WTC11 (cell line): Measurements from ENCODE around the gene PIP4K2A. TPM values are rescaled to one million over a fixed set of nuclear protein-coding genes. Genes with fewer than 3 reads are reported as not detected.

ENCODE experiments used
- ATAC-seq: fragments of 200-7000 bp; cut with Tn5 transposase; 2 replicates; pipeline ENCODE4 v1.10.0; 2021; ENCODE audit warnings: mild to moderate bottlenecking, moderate library complexity
- CTCF ChIA-PET: fragments of 300-600 bp; sonication (Branson Sonifier 250); formaldehyde crosslinking; loops from one replicate; lab custom pipeline; 2021; ENCODE audit warnings: antibody characterized with exemption; lab: Charles Lee
- POLR2A ChIA-PET: fragments of 350-600 bp; sonication (Branson Sonifier 250); formaldehyde crosslinking; loops from one replicate; lab custom pipeline; 2021; ENCODE audit warnings: antibody characterized with exemption; lab: Charles Lee
- DNase-seq: peaks from one replicate; pipeline ENCODE4 v3.0.0; 2021; ENCODE audit warnings: low spot score
- H3K27ac Mint-ChIP-seq: 2 replicates; pipeline ENCODE4 v1.8.0; 2021; ENCODE audit warnings: mixed read lengths
- H3K27me3 Mint-ChIP-seq: 2 replicates; pipeline ENCODE4 v1.8.0; 2021; ENCODE audit warnings: low read depth, mild to moderate bottlenecking, moderate library complexity, mixed read lengths
- H3K36me3 Mint-ChIP-seq: 2 replicates; pipeline ENCODE4 v1.8.0; 2021; ENCODE audit warnings: mixed read lengths
- H3K4me1 Mint-ChIP-seq: 2 replicates; pipeline ENCODE4 v1.8.0; 2022; ENCODE audit warnings: mixed read lengths
- H3K4me3 Mint-ChIP-seq: 2 replicates; pipeline ENCODE4 v1.8.0; 2021; ENCODE audit warnings: mild to moderate bottlenecking, moderate library complexity, mixed read lengths
- H3K9me3 Mint-ChIP-seq: 2 replicates; pipeline ENCODE4 v1.8.0; 2021; ENCODE audit warnings: mixed read lengths
- CREM ChIP-seq: sonication (generic); formaldehyde crosslinking; IDR thresholded peaks from 2 replicates; pipeline ENCODE4 v1.8.1; 2022; ENCODE audit warnings: mild to moderate bottlenecking, missing genetic modification reagents, moderate library complexity
- EMX1 ChIP-seq: fragments of 250-450 bp; sonication (Bioruptor Pico); IDR thresholded peaks from 2 replicates; pipeline ENCODE4 v1.8.0; 2021; ENCODE audit warnings: mild to moderate bottlenecking
- FOXP1 ChIP-seq: sonication (generic); formaldehyde crosslinking; IDR thresholded peaks from 2 replicates; pipeline ENCODE4 v1.8.0; 2022; ENCODE audit warnings: missing genetic modification reagents, mild to moderate bottlenecking, moderate library complexity, borderline replicate concordance
- HMGA2 ChIP-seq: fragments of 250-450 bp; sonication (Bioruptor Pico); IDR thresholded peaks from 2 replicates; pipeline ENCODE4 v1.4.0; 2021; ENCODE audit warnings: mild to moderate bottlenecking, moderate library complexity
- MYBL2 ChIP-seq: sonication (generic); formaldehyde crosslinking; IDR thresholded peaks from 2 replicates; pipeline ENCODE4 v1.8.1; 2023; ENCODE audit warnings: mild to moderate bottlenecking, moderate library complexity, missing genetic modification reagents
- NFE2L1 ChIP-seq: sonication (generic); formaldehyde crosslinking; IDR thresholded peaks from 2 replicates; pipeline ENCODE4 v1.8.1; 2023; ENCODE audit warnings: missing genetic modification reagents
- PRRX2 ChIP-seq: fragments of 250-450 bp; sonication (Bioruptor Pico); IDR thresholded peaks from 2 replicates; pipeline ENCODE4 v1.8.0; 2021; ENCODE audit warnings: mild to moderate bottlenecking
- RORB ChIP-seq: fragments of 250-450 bp; sonication (Bioruptor Pico); IDR thresholded peaks from 2 replicates; pipeline ENCODE4 v1.9.0; 2021; ENCODE audit warnings: mild to moderate bottlenecking
- SMAD3 ChIP-seq: sonication (generic); formaldehyde crosslinking; IDR thresholded peaks from 2 replicates; pipeline ENCODE4 v1.8.0; 2022; ENCODE audit warnings: missing genetic modification reagents, mild to moderate bottlenecking, borderline replicate concordance
- TCF7 ChIP-seq: sonication (generic); formaldehyde crosslinking; IDR thresholded peaks from 2 replicates; pipeline ENCODE4 v1.8.0; 2022; ENCODE audit warnings: mild to moderate bottlenecking, low read depth, missing genetic modification reagents, moderate library complexity
- ZNF416 ChIP-seq: fragments of 250-450 bp; sonication (Bioruptor Pico); IDR thresholded peaks from 2 replicates; pipeline ENCODE4 v1.9.0; 2021; ENCODE audit warnings: mild to moderate bottlenecking, inconsistent platforms
- ZNF423 ChIP-seq: fragments of 250-450 bp; sonication (Bioruptor Pico); IDR thresholded peaks from 2 replicates; pipeline ENCODE4 v2.1.2; 2022; ENCODE audit warnings: mild to moderate bottlenecking, moderate library complexity
- total RNA-seq: library from RNA; stranded (reverse); gene quantifications from 3 replicates; pipeline ENCODE4 v1.2.3, GENCODE V29; 2021
- TF ChIP-seq, protein P1 (sequence below): sonication (generic); formaldehyde crosslinking; IDR thresholded peaks from 2 replicates; pipeline ENCODE4 v1.8.0; 2022; ENCODE audit warnings: mild to moderate bottlenecking, missing genetic modification reagents
- TF ChIP-seq, protein P2 (sequence below): sonication (generic); formaldehyde crosslinking; IDR thresholded peaks from 2 replicates; pipeline ENCODE4 v1.8.1; 2023; ENCODE audit warnings: mild to moderate bottlenecking, missing genetic modification reagents
- TF ChIP-seq, protein P3 (sequence below): sonication (generic); formaldehyde crosslinking; IDR thresholded peaks from 2 replicates; pipeline ENCODE4 v1.8.0; 2022; ENCODE audit warnings: mild to moderate bottlenecking, missing genetic modification reagents
- TF ChIP-seq, protein P4 (sequence below): sonication (generic); formaldehyde crosslinking; IDR thresholded peaks from 2 replicates; pipeline ENCODE4 v1.8.0; 2023; ENCODE audit warnings: missing genetic modification reagents, mild to moderate bottlenecking, borderline replicate concordance
- TF ChIP-seq, protein P5 (sequence below): sonication (generic); formaldehyde crosslinking; IDR thresholded peaks from 2 replicates; pipeline ENCODE4 v1.8.0; 2022; ENCODE audit warnings: missing genetic modification reagents
- TF ChIP-seq, protein P6 (sequence below): fragments of 250-450 bp; sonication (Bioruptor Pico); IDR thresholded peaks from 2 replicates; pipeline ENCODE4 v1.9.0; 2021; ENCODE audit warnings: moderate library complexity, mild to moderate bottlenecking, inconsistent platforms, borderline replicate concordance
- TF ChIP-seq, protein P7 (sequence below): sonication (generic); formaldehyde crosslinking; IDR thresholded peaks from 2 replicates; pipeline ENCODE4 v1.8.1; 2023; ENCODE audit warnings: mild to moderate bottlenecking, missing genetic modification reagents, moderate library complexity

PIP4K2A gene
- total RNA-seq, 1 experiment from 2014 or later = 47.5 TPM

DNA sequence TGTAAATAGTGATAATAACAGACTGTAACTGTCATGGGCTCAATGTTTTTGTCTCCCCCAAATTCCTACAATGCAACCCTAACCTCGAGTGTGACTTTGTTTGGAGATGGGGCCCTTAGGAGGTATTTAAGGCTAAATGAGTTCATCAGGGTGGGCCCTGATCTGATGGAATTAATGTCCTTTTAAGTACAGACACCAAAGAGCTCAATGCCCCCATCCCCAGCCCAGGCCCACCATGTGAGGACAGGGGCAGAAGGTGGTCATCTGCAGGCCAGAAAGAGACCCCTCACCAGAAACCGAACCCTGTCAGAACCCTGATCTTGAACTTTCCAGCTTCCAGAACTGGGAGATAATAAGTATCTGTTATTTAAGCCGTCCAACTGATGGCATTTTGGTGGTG lies 83.2 kb downstream of the PIP4K2A start:
- CTCF ChIA-PET = no interaction called here
- DNase-seq = no peak
- H3K27ac Mint-ChIP-seq = no peak overlapping the region

DNA sequence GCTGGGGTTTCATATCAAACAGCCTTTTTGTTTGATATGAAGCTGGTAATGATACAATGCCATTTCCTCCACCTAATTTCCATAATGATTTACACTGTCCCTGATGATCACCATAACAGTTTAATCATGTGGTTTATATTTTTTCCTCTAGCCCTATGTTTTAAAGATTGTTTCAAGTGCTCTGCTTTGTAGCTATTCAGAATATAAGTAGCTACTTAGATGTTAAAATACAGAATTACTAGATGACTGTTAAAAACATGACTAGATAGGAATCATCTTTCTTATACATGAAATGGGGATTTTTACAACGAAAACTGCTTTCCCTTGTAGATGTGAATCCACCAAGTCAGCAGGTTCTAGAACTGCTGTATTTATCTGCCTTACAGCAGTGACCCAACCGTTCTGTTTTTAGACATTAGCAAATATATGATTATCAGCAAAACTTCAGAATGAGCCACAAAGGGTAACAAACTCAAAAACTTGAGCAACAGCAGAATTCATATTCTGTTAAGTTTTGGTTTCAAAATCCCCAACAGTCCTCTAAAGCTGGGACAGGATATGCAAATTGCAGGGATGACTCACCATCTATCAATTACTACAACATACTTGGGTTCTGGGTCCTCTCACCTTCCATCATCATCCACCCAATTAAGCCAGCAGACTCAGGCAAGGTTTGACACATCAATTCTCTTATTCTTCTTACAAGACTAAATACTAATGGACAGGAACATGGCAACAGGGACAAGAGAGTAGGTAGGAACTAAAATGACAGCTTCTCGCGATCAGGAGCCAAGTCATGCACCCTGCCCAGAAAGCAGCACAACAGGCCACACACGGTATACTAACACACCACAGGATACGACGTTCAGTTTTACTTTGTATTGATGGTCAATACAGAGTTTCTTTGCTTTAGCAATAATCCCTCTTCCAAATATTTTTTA lies 83.9 kb downstream of the PIP4K2A start:
- Mint-ChIP-seq H3K9me3 (no peaks in the 10 kb centered on the region), H3K27ac (peak overlapping the region; percentile 35; the same call in 1 of the 2 replicates), H3K4me3 (no peak overlapping the region), H3K27me3 (no peaks in the 10 kb centered on the region), H3K36me3 (no peaks in the 10 kb centered on the region), H3K4me1 (peaks cover 70% of the 10 kb centered on the region)
- CTCF ChIA-PET = interaction anchor here (1.3 kb wide), 1 partner anchor 13 kb away, joined by 3 read pairs; no protein-coding TSS in a partner anchor
- POLR2A ChIA-PET = interaction anchor here (0.7 kb wide), 1 partner anchor 48 kb away, joined by 4 read pairs; no protein-coding TSS in a partner anchor
- ATAC-seq = peak; percentile 64
- no peak for DNase-seq
- TF ChIP-seq CREM (CRISPR knock-in tag) = no peak
- TF ChIP-seq, protein P1, sequence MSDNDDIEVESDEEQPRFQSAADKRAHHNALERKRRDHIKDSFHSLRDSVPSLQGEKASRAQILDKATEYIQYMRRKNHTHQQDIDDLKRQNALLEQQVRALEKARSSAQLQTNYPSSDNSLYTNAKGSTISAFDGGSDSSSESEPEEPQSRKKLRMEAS = no peak
- TF ChIP-seq, protein P2, sequence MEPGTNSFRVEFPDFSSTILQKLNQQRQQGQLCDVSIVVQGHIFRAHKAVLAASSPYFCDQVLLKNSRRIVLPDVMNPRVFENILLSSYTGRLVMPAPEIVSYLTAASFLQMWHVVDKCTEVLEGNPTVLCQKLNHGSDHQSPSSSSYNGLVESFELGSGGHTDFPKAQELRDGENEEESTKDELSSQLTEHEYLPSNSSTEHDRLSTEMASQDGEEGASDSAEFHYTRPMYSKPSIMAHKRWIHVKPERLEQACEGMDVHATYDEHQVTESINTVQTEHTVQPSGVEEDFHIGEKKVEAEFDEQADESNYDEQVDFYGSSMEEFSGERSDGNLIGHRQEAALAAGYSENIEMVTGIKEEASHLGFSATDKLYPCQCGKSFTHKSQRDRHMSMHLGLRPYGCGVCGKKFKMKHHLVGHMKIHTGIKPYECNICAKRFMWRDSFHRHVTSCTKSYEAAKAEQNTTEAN (CRISPR knock-in tag) = no peak
- TF ChIP-seq, protein P3, sequence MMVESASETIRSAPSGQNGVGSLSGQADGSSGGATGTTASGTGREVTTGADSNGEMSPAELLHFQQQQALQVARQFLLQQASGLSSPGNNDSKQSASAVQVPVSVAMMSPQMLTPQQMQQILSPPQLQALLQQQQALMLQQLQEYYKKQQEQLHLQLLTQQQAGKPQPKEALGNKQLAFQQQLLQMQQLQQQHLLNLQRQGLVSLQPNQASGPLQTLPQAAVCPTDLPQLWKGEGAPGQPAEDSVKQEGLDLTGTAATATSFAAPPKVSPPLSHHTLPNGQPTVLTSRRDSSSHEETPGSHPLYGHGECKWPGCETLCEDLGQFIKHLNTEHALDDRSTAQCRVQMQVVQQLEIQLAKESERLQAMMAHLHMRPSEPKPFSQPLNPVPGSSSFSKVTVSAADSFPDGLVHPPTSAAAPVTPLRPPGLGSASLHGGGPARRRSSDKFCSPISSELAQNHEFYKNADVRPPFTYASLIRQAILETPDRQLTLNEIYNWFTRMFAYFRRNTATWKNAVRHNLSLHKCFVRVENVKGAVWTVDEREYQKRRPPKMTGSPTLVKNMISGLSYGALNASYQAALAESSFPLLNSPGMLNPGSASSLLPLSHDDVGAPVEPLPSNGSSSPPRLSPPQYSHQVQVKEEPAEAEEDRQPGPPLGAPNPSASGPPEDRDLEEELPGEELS = no peak
- no peak for TF ChIP-seq PRRX2
- no peak for TF ChIP-seq FOXP1 (CRISPR knock-in tag)

More for the DNA sequence above, 83.2 kb downstream of the PIP4K2A start:
- POLR2A ChIA-PET = no interaction called here
- H3K4me1 Mint-ChIP-seq = peaks cover 67% of the 10 kb centered on the region
- ATAC-seq = no peak
- no peaks in the 10 kb centered on the region; the same call in 1 of the 2 replicates for H3K36me3 Mint-ChIP-seq
- H3K27me3 Mint-ChIP-seq = no peaks in the 10 kb centered on the region
- no peak overlapping the region for H3K4me3 Mint-ChIP-seq
- TF ChIP-seq NFE2L1 = no peak
- no peak for TF ChIP-seq SMAD3 (CRISPR knock-in tag)
- no peak for TF ChIP-seq ZNF416 (CRISPR knock-in tag)
- no peak for TF ChIP-seq ZNF423
- no peak for TF ChIP-seq TCF7 (CRISPR knock-in tag)
- TF ChIP-seq, protein P4, sequence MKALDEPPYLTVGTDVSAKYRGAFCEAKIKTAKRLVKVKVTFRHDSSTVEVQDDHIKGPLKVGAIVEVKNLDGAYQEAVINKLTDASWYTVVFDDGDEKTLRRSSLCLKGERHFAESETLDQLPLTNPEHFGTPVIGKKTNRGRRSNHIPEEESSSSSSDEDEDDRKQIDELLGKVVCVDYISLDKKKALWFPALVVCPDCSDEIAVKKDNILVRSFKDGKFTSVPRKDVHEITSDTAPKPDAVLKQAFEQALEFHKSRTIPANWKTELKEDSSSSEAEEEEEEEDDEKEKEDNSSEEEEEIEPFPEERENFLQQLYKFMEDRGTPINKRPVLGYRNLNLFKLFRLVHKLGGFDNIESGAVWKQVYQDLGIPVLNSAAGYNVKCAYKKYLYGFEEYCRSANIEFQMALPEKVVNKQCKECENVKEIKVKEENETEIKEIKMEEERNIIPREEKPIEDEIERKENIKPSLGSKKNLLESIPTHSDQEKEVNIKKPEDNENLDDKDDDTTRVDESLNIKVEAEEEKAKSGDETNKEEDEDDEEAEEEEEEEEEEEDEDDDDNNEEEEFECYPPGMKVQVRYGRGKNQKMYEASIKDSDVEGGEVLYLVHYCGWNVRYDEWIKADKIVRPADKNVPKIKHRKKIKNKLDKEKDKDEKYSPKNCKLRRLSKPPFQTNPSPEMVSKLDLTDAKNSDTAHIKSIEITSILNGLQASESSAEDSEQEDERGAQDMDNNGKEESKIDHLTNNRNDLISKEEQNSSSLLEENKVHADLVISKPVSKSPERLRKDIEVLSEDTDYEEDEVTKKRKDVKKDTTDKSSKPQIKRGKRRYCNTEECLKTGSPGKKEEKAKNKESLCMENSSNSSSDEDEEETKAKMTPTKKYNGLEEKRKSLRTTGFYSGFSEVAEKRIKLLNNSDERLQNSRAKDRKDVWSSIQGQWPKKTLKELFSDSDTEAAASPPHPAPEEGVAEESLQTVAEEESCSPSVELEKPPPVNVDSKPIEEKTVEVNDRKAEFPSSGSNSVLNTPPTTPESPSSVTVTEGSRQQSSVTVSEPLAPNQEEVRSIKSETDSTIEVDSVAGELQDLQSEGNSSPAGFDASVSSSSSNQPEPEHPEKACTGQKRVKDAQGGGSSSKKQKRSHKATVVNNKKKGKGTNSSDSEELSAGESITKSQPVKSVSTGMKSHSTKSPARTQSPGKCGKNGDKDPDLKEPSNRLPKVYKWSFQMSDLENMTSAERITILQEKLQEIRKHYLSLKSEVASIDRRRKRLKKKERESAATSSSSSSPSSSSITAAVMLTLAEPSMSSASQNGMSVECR (CRISPR knock-in tag) = no peak
- no peak for TF ChIP-seq EMX1 (CRISPR knock-in tag)
- no peak for TF ChIP-seq MYBL2 (CRISPR knock-in tag)
- TF ChIP-seq, protein P5, sequence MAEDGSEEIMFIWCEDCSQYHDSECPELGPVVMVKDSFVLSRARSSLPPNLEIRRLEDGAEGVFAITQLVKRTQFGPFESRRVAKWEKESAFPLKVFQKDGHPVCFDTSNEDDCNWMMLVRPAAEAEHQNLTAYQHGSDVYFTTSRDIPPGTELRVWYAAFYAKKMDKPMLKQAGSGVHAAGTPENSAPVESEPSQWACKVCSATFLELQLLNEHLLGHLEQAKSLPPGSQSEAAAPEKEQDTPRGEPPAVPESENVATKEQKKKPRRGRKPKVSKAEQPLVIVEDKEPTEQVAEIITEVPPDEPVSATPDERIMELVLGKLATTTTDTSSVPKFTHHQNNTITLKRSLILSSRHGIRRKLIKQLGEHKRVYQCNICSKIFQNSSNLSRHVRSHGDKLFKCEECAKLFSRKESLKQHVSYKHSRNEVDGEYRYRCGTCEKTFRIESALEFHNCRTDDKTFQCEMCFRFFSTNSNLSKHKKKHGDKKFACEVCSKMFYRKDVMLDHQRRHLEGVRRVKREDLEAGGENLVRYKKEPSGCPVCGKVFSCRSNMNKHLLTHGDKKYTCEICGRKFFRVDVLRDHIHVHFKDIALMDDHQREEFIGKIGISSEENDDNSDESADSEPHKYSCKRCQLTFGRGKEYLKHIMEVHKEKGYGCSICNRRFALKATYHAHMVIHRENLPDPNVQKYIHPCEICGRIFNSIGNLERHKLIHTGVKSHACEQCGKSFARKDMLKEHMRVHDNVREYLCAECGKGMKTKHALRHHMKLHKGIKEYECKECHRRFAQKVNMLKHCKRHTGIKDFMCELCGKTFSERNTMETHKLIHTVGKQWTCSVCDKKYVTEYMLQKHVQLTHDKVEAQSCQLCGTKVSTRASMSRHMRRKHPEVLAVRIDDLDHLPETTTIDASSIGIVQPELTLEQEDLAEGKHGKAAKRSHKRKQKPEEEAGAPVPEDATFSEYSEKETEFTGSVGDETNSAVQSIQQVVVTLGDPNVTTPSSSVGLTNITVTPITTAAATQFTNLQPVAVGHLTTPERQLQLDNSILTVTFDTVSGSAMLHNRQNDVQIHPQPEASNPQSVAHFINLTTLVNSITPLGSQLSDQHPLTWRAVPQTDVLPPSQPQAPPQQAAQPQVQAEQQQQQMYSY (CRISPR knock-in tag) = no peak
- TF ChIP-seq, protein P6, sequence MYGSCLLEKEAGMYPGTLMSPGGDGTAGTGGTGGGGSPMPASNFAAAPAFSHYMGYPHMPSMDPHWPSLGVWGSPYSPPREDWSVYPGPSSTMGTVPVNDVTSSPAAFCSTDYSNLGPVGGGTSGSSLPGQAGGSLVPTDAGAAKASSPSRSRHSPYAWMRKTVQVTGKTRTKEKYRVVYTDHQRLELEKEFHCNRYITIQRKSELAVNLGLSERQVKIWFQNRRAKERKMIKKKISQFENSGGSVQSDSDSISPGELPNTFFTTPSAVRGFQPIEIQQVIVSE (CRISPR knock-in tag) = no peak
- TF ChIP-seq RORB (CRISPR knock-in tag) = no peak
- TF ChIP-seq, protein P7, sequence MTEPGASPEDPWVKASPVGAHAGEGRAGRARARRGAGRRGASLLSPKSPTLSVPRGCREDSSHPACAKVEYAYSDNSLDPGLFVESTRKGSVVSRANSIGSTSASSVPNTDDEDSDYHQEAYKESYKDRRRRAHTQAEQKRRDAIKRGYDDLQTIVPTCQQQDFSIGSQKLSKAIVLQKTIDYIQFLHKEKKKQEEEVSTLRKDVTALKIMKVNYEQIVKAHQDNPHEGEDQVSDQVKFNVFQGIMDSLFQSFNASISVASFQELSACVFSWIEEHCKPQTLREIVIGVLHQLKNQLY (CRISPR knock-in tag) = no peak
- TF ChIP-seq HMGA2 = no peak
- no peaks in the 10 kb centered on the region for H3K9me3 Mint-ChIP-seq
